Neural progenitor cell (in vitro differentiated cells): ENCODE measurements around the gene COL11A2. TPM values are rescaled to one million over a fixed set of nuclear protein-coding genes. Genes with fewer than 3 reads are reported as not detected.
A peak's percentile ranks its signal among the peaks of the same experiment; 100 is the strongest.

ENCODE experiments used
- DNase-seq: peaks from one replicate; pipeline ENCODE4 v3.0.0-alpha.2; 2016; ENCODE audit warnings: low spot score
- H2AFZ ChIP-seq: fragments of 200-600 bp; sonication (generic); replicated peaks from 2 replicates; pipeline ENCODE4 v1.6.1; 2016; ENCODE audit warnings: antibody characterized with exemption
- H3F3A ChIP-seq: fragments of 200-600 bp; sonication (generic); 2 replicates; pipeline ENCODE4 v1.6.1; 2016; ENCODE audit warnings: antibody characterized with exemption, low read depth
- H3K27ac ChIP-seq: fragments of 200-600 bp; sonication (generic); 2 replicates; pipeline ENCODE4 v1.5.1; 2016; ENCODE audit warnings: mild to moderate bottlenecking
- H3K27me3 ChIP-seq: fragments of 200-600 bp; sonication (generic); 2 replicates; pipeline ENCODE4 v1.6.1; 2016; ENCODE audit warnings: mild to moderate bottlenecking, moderate library complexity
- H3K36me3 ChIP-seq: fragments of 200-600 bp; sonication (generic); 2 replicates; pipeline ENCODE4 v1.5.1; 2016
- H3K4me1 ChIP-seq: fragments of 200-600 bp; sonication (generic); 2 replicates; pipeline ENCODE4 v1.6.1; 2016; ENCODE audit warnings: mixed run types
- H3K4me2 ChIP-seq: fragments of 200-600 bp; sonication (generic); 2 replicates; pipeline ENCODE4 v1.6.1; 2016
- H3K4me3 ChIP-seq: fragments of 200-600 bp; sonication (generic); 2 replicates; pipeline ENCODE4 v1.5.1; 2016
- H3K79me2 ChIP-seq: fragments of 200-600 bp; sonication (generic); 2 replicates; pipeline ENCODE4 v1.6.1; 2016; ENCODE audit warnings: low read depth
- H3K9ac ChIP-seq: fragments of 200-600 bp; sonication (generic); 2 replicates; pipeline ENCODE4 v1.6.1; 2016
- H3K9me3 ChIP-seq: fragments of 200-600 bp; sonication (generic); 2 replicates; pipeline ENCODE4 v1.5.1; 2016; ENCODE audit warnings: low read depth
- H4K20me1 ChIP-seq: fragments of 200-600 bp; sonication (generic); 2 replicates; pipeline ENCODE4 v1.6.1; 2016; ENCODE audit warnings: low read depth
- H3K27ac Mint-ChIP-seq: 3 replicates; pipeline ENCODE4 v1.8.0; 2021; ENCODE audit warnings: mixed read lengths
- H3K27me3 Mint-ChIP-seq: 2 replicates; pipeline ENCODE4 v1.8.0; 2022; ENCODE audit warnings: low read depth, mild to moderate bottlenecking, inconsistent platforms, moderate library complexity, mixed read lengths; ENCODE audit not compliant: insufficient read depth
- H3K36me3 Mint-ChIP-seq: 3 replicates; pipeline ENCODE4 v1.8.0; 2021; ENCODE audit warnings: mixed read lengths
- H3K4me1 Mint-ChIP-seq: 3 replicates; pipeline ENCODE4 v1.8.0; 2021; ENCODE audit warnings: mixed read lengths
- H3K4me3 Mint-ChIP-seq: 3 replicates; pipeline ENCODE4 v1.8.0; 2021; ENCODE audit warnings: mild to moderate bottlenecking, moderate library complexity, mixed read lengths
- H3K9me3 Mint-ChIP-seq: 3 replicates; pipeline ENCODE4 v1.8.0; 2020; ENCODE audit warnings: mixed read lengths
- EZH2 ChIP-seq: fragments of 200-600 bp; sonication (generic); IDR thresholded peaks from 2 replicates; pipeline ENCODE4 v1.6.1; 2017; ENCODE audit warnings: antibody characterized with exemption, mild to moderate bottlenecking, moderate library complexity
- EZH2phosphoT487 ChIP-seq: fragments of 200-600 bp; sonication (generic); IDR thresholded peaks from 2 replicates; pipeline ENCODE4 v1.6.1; 2017; ENCODE audit warnings: antibody characterized with exemption
- total RNA-seq: library from RNA; depleted of rRNA; stranded (reverse); fragments of >200 nt; gene quantifications from 2 replicates; pipeline ENCODE4 v1.2.3, GENCODE V29; 2015; ENCODE audit warnings: low replicate concordance
- TF ChIP-seq, protein P1 (sequence below): fragments of 200-600 bp; sonication (generic); IDR thresholded peaks from 2 replicates; pipeline ENCODE4 v1.5.1; 2017; ENCODE audit warnings: antibody characterized with exemption, mild to moderate bottlenecking

The COL11A2 gene
- total RNA-seq, 1 donor from 2014 or later = 0.49 TPM

- Histone ChIP-seq H3K27me3 (peaks cover 8% of the 10 kb centered on the region), H2AFZ (no peak overlapping the region), H3K4me2 (peak overlapping the region; percentile 99), H3K4me1 (peaks cover 38% of the 10 kb centered on the region), H3K4me3 (peak overlapping the region; percentile 88), H3F3A (peaks cover 74% of the 10 kb centered on the region), H3K27ac (no peak overlapping the region), H3K9me3 (no peaks in the 10 kb centered on the region), H3K79me2 (peaks cover 27% of the 10 kb centered on the region), H3K9ac (no peak overlapping the region), H3K36me3 (no peaks in the 10 kb centered on the region), H4K20me1 (peaks cover 57% of the 10 kb centered on the region)
- H3K36me3 Mint-ChIP-seq = peaks cover 25% of the 10 kb centered on the region
- H3K9me3 Mint-ChIP-seq = no peaks in the 10 kb centered on the region
- H3K27me3 Mint-ChIP-seq = peaks cover 9% of the 10 kb centered on the region
- DNase-seq = no peak
- TF ChIP-seq, protein P1, sequence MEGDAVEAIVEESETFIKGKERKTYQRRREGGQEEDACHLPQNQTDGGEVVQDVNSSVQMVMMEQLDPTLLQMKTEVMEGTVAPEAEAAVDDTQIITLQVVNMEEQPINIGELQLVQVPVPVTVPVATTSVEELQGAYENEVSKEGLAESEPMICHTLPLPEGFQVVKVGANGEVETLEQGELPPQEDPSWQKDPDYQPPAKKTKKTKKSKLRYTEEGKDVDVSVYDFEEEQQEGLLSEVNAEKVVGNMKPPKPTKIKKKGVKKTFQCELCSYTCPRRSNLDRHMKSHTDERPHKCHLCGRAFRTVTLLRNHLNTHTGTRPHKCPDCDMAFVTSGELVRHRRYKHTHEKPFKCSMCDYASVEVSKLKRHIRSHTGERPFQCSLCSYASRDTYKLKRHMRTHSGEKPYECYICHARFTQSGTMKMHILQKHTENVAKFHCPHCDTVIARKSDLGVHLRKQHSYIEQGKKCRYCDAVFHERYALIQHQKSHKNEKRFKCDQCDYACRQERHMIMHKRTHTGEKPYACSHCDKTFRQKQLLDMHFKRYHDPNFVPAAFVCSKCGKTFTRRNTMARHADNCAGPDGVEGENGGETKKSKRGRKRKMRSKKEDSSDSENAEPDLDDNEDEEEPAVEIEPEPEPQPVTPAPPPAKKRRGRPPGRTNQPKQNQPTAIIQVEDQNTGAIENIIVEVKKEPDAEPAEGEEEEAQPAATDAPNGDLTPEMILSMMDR = no peak
- no peak for TF ChIP-seq EZH2
- TF ChIP-seq EZH2phosphoT487 = no peak
- peak overlapping the region; percentile 21 for H3K27ac Mint-ChIP-seq
- H3K4me1 Mint-ChIP-seq = peaks cover 73% of the 10 kb centered on the region
- H3K4me3 Mint-ChIP-seq = peak overlapping the region; percentile 99
Measured at GRCh38 chr6:33201935-33202334, 9.7 kb upstream of the COL11A2 start.

- H3K4me3 ChIP-seq = peak overlapping the region; percentile 88
- H3K4me2 ChIP-seq = peak overlapping the region; percentile 99
- TF ChIP-seq, protein P1 = no peak
- TF ChIP-seq EZH2phosphoT487 (no peak), EZH2 (no peak)
- H3K27me3 Mint-ChIP-seq = peaks cover 11% of the 10 kb centered on the region
- H3K4me1 Mint-ChIP-seq = peaks cover 67% of the 10 kb centered on the region
- H3K27me3 ChIP-seq = peaks cover 7% of the 10 kb centered on the region
- H3K27ac Mint-ChIP-seq = peak overlapping the region; percentile 98
- H2AFZ ChIP-seq = peak overlapping the region; percentile 96
- H3K79me2 ChIP-seq = peaks cover 27% of the 10 kb centered on the region
- H3K9ac ChIP-seq = peak overlapping the region; percentile 93
- no peak for DNase-seq
- H4K20me1 ChIP-seq = peaks cover 64% of the 10 kb centered on the region
- peak overlapping the region; percentile 94 for H3K27ac ChIP-seq
- peaks cover 28% of the 10 kb centered on the region for H3K36me3 Mint-ChIP-seq
- no peaks in the 10 kb centered on the region for H3K36me3 ChIP-seq
- no peaks in the 10 kb centered on the region for H3K9me3 ChIP-seq
- peaks cover 66% of the 10 kb centered on the region for H3F3A ChIP-seq
- peaks cover 30% of the 10 kb centered on the region for H3K4me1 ChIP-seq
- no peaks in the 10 kb centered on the region for H3K9me3 Mint-ChIP-seq
- H3K4me3 Mint-ChIP-seq = peak overlapping the region; percentile 99
Measured at GRCh38 chr6:33201147-33201545, 8.9 kb upstream of the COL11A2 start.

- Histone ChIP-seq H2AFZ (peak within 1 kb of the TSS; percentile 97), H3K4me3 (peak within 1 kb of the TSS; percentile 88), H4K20me1 (peaks cover 69% of the 10 kb centered on the region), H3K79me2 (peaks cover 27% of the 10 kb centered on the region), H3K36me3 (no peaks in the 10 kb centered on the region), H3K9ac (peak within 1 kb of the TSS; percentile 93), H3K4me1 (peaks cover 23% of the 10 kb centered on the region), H3K27me3 (peaks cover under 1% of the 10 kb centered on the region), H3K9me3 (no peaks in the 10 kb centered on the region), H3F3A (peaks cover 60% of the 10 kb centered on the region), H3K27ac (peak within 1 kb of the TSS; percentile 94), H3K4me2 (peak within 1 kb of the TSS; percentile 99)
- DNase-seq = peak; percentile 100
- H3K36me3 Mint-ChIP-seq = peaks cover 35% of the 10 kb centered on the region
- peak within 1 kb of the TSS; percentile 99 for H3K4me3 Mint-ChIP-seq
- H3K27me3 Mint-ChIP-seq = peaks cover 12% of the 10 kb centered on the region
- peaks cover 63% of the 10 kb centered on the region for H3K4me1 Mint-ChIP-seq
- peak within 1 kb of the TSS; percentile 98 for H3K27ac Mint-ChIP-seq
- H3K9me3 Mint-ChIP-seq = no peaks in the 10 kb centered on the region
- no peak for TF ChIP-seq EZH2
- no peak for TF ChIP-seq EZH2phosphoT487
- TF ChIP-seq, protein P1 = no peak
Measured at GRCh38 chr6:33200219-33201146, 8.2 kb upstream of the COL11A2 start, which contains the start of the genes RXRB and SLC39A7. TSS of gene RXRB (minus strand) at chr6:33200665. CDS start at chr6:33200476, 189 bp downstream. TSS of gene SLC39A7 (plus strand) at chr6:33200867. CDS start at chr6:33201246, 379 bp downstream.
